KOPT-K1 (cell line): ENCODE results near the gene SMIM9.

Experiments
- H3K27ac ChIP-seq: fragments of 200-600 bp; sonication (generic); 2 replicates; pipeline ENCODE4 v1.5.1; 2016; ENCODE audit warnings: antibody characterized with exemption, mild to moderate bottlenecking, low read depth, low read length; ENCODE audit not compliant: poor library complexity, severe bottlenecking
- H3K36me3 ChIP-seq: fragments of 200-600 bp; sonication (generic); 2 replicates; pipeline ENCODE4 v1.5.1; 2017; ENCODE audit warnings: antibody characterized with exemption, mild to moderate bottlenecking, low read length, moderate library complexity; ENCODE audit not compliant: insufficient read depth
- H3K9me3 ChIP-seq: fragments of 200-600 bp; sonication (generic); 2 replicates; pipeline ENCODE4 v1.5.1; 2017; ENCODE audit warnings: antibody characterized with exemption, low read length, mild to moderate bottlenecking; ENCODE audit not compliant: insufficient read depth, poor library complexity, severe bottlenecking

SMIM9 gene

DNA sequence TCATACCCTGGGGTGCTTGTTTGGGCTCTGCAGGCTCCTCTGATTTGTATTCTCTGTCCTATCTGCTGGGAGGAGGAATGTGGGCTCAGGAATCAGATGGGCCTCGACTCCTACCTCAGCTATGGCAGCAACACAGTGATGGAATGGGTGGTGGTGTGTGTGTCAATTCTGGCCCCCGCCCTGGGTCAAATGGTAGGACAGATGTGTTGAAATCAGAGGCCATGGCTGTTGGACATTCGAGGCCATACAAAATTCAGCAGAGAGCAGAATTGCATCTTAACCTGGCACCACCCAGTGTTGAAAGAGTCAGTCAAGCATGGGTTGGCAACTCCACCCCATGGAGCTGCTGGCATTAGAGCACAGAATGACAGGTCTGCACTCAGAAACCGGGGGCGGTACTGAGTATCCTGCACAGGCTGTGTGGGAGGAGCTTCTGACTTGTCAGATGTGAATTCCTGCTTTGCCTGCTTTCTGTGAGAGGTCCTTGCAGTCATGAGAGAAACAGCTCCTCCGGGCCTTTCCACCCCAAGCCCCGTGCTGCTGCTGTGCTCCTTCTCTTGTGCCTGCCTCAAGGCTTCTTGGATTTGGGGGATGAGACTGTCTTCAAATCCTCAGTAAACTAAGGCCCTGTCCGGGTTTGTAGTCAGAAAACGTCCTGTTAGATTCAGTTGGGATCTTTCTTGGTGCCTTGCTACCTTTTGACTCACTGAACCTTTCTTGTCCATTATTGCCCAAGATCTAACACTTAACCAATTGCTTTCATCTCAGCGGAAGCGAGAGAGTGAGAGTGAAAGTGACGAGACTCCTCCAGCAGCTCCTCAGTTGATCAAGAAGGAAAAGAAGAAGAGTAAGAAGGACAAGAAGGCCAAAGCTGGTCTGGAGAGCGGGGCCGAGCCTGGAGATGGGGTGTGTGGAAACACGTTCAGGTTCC is 58.8 kb downstream of the SMIM9 start:
- Histone ChIP-seq H3K9me3 (no peaks in the 10 kb centered on the region), H3K27ac (no peak overlapping the region), H3K36me3 (peaks cover 94% of the 10 kb centered on the region)

DNA sequence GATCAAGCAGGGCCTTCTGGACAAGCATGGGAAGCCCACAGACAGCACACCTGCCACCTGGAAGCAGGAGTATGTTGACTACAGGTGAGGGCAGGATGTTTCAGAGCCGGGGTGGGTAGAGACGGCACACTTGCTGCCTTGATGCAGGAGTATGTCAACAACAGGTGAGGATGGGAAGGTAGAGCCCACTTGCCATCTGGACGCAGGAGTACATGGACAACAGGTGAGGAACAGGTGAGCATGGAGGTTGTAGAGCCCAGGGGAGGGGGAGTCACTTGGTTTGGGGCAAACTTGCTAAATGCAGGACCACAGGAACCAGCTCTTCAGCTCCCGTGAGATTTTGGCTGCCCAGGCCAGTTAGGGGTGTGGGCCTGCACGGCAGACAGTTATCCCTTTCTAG is 59.8 kb downstream of the SMIM9 start:
- Histone ChIP-seq H3K9me3 (no peaks in the 10 kb centered on the region), H3K36me3 (peaks cover 94% of the 10 kb centered on the region)

More for the DNA sequence above, 59.8 kb downstream of the SMIM9 start:
- no peak overlapping the region for H3K27ac ChIP-seq
